ENCODE measurements around the gene ASTN2.

- TF ChIP-seq CTCF (conservative IDR thresholded peaks at IDR 0.05; ENCODE audit: low read length) (no peak), EZH2phosphoT487 (IDR thresholded peaks at IDR 0.05; ENCODE audit: borderline replicate concordance, low read depth, low read length) (no peak)
Measured at GRCh38 chr9:117374076-117374725, 40.7 kb downstream of the ASTN2 start.
